CMK (cell line): ENCODE data around the gene TTC34.

ENCODE experiments used
- DNase-seq: peaks from one replicate; pipeline ENCODE4 v3.0.0-alpha.2; 2010; ENCODE audit warnings: low read depth

TTC34 gene

DNA sequence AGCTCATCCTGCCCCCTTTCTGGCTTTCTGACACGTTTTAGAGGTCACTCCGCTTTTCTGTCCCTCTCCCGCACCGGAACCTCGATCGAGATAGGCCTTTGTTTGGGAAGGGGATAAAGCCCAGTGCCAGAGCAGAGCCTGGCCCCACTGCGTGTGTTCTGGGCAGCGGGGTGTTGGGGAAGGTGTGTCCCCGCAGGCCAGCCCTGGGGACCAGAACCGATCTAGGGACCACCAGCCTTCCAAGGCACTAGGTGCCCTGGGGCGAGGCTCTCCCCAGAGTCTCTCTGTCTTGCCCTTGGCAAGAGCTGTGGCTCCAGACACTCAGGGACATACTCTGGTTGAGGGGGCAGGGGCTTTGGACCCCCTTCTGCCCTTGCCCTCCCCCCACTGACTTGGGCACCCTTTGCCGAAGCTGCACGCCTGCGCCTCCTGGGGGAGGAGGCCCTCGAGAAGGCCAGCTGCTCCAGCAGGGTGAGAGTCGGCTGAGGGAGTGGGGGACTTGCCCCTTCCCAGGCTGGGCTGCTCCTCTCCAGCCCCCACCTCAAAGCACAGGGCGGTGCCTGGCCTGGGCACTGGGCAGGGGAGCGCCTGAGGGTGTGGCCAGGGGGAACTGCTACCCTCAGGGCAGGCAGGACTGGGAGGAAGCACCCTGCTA lies 198.5 kb downstream of the TTC34 start:
- DNase-seq, result no peak

DNA sequence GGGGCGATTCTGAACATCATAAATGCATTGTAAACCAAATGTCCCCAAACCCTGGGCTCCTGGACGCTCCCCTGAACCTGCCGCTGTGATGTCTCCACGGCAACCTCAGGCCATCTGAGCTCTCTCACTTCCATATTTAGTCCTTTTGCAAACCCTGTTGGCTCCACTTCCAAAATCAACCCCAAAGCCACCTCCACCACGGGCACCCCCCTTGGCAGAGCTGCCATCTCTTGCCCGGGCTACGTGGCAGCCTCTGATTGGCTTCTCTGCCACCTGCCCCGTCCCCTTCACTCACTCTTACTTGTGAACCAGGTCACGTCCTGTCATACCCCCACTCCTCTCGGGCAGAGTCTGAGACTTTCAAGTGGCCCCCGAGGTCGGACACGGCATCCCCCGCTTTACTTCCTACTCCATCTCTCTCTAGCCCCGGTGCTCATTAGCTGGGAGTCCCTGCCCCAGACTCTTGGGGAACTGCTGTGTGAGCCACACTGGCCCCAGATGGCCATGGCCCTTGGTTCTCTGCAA lies 199.1 kb downstream of the TTC34 start:
- no peak for DNase-seq

DNA sequence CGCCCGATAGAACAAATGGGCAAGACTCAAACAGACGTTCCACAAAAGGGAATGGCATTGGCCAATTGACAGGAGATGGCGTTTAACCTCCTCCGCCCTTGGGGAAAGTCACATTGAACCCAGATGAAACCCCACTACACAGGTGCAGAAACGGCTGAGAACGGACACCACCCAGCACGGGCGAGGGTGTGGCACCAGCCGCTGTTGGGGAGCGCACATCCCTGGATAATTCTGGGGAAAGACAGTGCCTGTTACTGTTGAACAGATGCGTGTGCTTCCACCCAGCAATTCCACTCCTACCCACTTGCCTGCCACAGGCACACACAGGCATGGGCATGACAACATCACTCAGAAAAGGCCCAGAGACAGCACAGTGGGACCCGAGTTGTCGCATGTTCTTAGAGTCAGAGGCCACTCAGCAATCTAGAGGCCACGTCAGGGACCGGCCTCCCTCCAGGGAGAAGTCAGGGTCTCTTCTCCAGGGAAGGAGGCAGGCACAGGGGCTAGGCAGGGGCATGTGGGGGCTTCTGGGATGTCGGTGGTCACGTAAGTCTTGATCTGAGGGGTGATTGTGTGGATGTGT lies 199.7 kb downstream of the TTC34 start:
- no peak for DNase-seq

DNA sequence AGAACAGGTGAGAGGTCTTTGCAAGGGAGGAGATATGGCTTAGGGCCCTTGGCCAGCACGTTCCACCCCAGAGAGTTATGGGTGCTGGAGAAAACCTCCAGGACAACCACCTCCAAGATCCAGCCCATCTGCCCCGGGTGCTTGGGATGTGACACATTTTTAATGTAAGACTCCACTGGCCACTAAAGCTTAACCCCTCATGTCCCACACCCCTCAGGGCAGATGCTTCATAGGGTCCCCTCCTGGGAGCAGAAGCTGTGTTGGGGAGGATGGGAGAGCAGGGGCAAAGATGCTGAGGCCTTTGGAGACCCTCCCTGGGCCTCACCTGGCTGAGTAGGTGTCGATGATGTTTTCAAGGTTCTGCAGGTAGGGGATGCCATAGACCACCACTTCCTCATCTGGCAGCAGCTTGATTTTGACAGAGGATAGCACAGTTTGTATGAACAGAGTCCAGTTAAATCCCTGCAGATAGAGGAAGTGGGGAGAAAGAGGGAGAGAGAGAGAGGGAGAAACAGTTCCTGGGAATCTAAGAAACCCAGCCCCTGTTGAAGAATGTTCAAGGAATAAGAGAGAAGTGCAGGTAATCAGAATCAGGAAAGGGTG lies 203.1 kb downstream of the TTC34 start:
- no peak for DNase-seq

DNA sequence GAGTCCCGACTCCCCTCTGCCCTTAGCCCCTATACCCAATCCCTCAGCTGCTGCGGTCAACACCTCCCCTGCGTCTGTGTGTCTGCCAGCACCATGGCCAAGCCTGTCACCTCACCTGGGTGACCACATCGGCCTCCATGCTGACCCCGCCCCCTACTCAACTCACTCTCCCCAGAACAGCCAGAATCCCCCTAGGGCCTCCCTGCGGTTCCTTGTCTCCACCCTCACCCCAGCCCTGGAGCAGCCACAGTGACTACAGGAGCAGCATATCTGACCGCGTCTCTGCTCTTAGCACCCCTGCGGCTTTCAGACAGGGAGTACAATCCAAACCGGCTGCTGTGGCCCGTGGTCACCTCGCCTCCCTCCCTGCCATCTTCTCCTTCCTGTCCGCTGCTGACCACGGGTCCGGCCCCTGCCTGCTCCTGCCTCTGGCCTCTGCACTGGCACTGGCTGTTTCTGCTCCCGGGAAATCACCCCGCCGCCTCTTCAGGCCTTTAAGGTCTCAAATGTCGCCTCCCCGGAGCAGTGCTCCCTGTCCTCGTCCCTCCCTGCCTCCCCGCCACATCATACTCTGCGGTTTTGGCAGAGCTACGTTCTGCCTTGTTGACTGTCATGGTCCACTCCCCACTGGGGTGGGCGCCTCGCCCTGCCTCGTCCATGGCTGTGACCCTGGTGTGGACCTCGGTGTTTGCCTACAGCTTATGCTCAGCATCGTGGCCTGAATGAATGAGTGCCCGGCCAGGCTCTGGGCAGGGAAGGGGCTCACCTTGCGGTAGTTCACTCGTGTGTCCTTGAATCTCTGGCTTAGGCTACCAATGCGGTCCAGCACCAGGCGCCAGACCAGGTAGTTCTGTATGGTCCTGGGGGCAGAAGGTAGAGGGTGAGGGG lies 203.8 kb downstream of the TTC34 start:
- peak; percentile 92 for DNase-seq

DNA sequence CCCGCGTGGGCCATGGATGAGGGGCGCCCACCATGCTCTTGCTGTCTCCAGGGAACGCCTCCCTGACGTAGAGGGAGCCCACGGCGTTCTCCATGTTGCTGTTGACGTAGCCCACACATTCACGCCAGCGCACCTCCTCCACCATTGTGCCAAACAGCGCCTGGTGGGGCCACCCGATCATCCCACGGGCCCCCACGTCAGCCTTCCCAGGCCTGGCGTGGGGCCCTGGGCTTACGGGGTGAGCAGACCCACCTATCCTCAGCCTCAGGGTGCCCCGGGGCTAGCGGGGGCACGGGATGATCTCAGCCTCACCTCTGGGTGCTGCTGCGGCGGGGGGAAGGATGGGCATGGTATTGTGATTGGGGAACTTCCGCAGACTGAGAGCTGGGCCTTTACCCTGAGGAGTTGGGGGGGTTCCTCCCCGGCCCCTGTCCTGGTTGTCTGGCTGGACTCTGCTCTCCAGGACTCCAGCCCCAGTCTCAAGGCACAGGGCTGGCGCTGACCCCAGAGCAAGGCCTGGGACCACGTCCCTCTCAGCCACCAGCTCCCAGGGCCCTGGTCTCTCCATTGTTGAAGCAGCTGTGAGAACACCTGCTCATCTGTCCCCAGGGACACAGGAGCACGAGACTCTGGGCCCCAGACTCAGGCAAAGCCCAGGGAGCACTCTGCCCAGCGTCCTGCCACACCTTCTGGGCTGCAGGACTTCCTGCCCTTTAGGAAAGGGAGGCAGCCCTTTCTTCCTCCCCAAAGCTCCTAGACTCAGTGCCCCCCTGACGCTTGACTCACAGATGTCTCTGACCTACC lies 204.8 kb downstream of the TTC34 start:
- no peak for DNase-seq

DNA sequence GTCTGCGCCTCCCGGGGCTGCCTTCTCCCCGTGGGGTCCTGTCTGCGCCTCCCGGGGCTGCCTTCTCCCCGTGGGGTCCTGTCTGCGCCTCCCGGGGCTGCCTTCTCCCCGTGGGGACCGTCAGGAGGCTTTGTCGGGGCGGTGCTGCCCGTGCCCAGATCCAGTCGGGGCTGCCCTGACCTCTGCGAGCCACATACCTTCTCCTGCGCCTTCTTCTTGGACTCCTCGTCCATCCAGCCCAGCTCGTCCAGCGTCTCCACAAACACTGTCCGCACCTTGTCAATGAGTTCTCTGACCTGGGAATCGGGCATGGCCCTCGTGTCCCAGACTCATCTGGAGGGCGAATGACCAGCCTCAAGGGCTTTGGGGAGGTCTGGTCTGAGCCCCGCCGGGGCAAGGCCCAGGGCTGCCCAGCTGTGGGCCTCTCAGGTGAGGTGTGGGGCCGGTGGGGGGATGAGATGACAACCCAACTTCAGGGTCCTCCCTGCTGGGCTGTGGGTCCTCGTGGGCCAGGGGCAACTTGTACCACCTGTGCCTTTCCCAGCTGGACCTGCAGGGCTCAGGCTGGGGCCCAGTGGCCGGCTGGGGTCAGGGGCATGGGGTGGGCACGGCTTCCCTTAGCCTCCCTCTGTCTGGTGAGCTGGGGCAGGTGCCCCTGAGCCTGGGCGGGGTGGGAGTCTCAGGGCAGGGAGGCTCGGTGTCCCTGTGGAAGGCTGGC lies 205.5 kb downstream of the TTC34 start:
- DNase-seq, result no peak

DNA sequence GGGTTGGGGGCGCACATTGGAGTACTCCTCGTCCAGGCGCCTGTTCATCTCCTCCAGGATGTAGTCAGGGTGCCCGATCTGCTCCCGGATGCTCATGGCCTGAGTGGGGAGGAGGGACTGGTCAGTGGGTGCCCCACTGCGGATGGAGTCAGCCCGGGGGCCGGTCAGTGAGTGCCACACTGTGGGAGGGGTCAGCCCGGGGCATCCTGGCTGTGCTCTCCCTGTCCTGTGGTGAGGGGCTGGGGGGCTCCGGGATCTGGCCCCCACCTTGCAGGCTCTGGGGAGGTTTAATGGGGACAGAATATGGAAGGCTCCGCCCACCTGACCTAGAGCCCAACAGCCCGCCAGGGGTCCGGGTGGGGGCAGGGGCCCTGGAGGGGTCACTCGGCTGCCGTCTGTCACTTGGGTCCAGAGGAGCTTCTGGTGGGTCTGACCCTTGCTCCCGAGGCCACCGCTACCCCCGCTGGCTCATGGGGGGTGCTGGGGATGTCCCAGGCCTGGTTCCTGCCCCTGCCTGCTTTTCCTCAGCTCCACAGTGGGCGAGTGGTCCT lies 206.2 kb downstream of the TTC34 start:
- no peak for DNase-seq

DNA sequence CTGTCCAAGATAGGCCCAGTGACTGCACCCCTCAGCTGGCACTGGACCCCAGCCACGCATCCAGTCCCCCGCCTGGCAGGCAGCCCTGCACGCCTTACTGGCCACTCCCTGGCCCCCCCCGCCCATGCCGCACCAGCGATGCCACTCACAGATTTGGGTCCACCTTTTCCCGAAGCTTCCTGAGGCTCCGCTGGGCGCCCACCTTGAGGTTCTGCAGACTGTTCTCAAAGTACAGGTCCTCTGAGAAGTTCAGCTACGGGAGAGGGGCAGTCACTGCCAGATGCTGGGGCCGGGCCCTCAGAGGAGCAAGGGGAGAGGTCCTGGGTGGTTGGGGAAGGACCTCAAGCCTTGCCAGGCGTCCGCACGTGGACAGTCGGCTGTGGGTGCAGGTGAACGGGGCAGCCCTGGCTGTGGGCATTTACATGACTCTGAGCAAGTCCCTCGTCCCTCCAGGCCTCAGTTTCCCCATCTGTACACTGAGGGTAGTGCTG lies 206.8 kb downstream of the TTC34 start:
- no peak for DNase-seq

DNA sequence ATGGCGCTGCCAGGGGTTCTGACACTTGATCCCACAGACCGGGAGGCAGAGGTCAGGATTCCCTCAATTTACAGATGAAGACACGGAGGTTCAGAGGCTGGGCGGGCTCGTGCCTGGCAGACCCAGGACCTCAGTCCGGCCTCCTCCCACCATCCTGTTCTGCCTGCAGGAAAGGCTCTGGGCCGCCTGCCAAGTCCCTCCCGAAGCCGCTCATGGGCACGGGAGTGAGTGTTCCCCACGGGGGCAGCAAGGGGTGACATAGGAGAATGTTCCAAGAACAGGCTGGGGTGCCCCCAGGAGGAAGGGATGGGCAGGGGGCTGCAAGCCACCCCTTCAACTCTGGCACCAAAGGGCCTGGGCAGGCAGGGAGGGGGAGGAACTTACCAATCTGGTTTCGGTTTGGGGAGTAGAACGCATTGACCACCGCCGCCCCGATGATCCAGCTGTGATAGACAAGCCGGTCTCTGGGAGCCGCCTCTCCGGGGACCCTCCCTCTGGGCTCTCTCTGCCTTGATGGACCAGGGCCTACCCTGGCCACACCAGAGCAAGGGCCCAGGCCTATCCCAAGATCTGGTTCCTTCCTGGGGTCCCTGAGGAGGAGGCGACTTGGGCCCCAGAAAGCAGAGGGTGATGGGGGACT lies 207.4 kb downstream of the TTC34 start:
- DNase-seq, result no peak

DNA sequence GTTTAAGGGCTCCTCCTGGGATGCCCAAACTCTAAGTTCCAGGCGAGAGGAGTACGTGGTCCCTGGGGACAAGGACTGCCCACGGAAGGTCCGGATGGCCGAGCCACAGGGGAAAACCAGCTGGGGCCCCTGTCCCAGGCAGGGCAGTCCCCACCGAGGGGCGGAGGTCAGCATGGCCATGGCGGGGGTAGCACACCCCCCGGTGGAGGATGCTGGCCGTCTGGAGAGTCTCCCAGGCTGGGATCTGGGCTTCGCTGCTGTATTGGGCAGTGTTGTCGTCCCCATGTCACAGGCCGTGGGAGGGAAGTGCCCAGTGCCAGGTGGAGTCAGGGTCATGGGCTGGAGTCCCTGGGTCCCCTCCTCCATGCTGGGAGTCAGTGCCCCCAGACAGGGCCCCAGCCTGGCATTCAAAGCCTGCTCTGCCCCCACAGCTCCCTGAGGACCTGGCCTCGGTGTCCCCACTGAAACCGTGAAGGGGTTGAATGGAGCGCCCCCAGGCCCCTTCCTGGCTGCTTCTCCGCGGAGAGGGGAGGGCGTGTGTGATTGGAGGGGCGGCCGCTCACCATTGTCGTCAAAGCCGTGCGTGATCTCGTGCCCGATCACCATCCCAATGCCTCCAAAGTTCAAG lies 208.1 kb downstream of the TTC34 start:
- DNase-seq, result no peak

DNA sequence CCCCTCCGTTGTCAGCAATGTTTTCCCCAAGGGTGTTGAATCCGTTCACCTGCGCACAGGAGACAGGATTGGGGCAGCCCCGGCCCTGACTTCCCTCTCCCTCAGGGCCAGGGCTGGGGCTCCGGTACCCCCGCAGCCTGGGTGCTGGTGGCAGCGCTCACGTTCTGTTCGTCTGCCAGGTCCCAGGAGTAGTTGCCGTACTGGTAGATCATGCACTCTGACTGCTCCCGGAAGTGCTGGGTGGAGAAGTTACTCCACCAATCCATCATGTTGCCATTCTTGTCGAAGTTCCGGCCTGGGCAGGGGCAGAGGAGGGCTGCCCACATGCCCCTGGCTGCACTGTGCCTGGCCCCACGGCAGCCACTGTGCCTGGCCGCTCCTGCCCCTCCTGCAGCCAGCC lies 208.8 kb downstream of the TTC34 start:
- DNase-seq, result no peak

DNA sequence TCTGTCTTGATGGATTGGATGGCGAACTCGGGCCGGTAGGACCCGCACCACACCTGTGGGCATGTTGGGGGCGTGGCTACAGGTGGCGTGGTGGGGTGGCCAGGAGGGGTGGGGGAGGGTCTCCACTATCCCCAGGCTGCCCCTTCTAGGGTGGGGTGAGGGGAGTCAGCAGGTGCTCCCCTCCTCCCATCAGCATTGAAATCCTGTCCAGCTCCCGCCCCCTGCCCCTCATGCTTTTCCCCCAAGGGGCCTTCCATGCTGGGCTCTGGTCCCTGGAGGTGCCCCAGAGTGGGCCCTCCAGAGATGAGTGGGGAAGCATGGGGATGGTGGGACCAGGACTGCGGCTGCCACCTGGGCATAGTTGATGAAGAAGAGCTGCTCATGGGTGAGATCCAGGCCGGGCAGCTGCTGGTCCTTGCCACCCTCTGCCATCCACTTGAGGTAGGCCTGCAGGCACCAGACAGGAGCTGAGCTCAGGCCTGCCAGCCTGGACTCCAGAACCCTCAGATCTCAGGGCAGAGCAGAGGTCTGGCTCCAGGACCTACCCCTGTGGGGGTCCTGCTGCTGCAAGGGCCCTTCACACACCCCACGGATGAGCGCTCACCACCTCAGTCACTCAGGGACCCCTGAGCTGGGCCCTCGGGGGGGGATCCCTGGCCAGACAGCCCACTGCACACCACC lies 209.8 kb downstream of the TTC34 start:
- DNase-seq, result no peak

DNA sequence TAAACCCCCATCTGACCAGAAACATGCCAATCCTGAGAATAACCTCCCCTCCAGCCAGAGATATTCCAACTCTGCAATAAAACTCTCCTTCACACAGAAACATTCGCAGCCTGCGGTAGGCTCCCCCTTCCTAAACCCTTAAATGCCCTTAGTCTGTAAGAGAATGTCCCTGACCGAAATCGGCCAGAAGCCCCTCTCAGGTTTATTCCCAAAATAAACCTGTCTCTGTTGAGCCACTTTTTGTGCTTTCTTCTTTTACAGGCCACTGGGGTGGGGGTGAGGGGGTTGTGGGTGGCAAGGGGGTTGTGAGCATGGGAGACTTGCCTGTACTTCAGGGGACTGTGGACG lies 210.3 kb downstream of the TTC34 start:
- no peak for DNase-seq

DNA sequence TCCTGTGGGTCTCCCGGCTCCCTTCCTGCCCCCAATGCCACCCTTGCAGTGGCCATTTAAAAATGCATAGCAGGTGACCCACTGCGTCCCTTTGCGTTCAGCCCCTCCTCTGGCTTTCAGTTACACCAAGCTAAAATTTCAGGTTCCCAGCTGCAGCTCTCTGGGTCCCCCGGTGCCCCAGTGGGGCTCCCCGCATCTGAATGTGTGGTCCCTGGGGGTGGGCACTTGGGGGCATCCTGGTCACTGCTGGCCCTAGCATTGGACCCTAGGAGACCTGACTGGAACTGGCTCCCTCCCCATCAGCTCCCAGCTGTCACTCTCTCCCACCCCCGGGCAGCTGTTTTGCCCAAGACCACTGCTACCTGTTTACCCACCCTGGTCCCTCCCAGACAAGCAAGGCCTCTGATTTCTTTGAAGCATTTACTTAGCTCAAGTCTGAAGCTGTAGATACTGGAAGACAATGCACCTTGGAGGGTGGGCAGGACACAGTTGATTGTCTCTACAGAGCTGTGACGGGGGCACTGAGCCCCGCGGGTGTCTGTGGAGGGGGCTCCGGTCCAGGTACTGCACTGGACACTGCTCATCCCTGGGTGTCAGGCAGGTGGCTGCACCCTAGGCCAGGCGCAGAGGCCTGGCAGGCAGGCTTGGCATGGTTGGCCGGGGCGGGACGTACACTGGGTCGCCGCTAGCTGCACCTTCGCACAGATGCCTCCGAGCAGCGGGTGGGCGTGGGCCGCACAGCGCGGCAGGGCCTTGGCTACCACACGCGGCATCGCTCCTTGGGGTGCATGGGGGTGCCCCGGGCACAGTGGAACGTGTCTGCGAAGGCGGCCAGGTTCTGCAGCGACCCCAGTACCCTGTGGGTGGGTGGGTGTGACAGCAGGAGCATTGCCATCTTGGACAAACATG lies 211.0 kb downstream of the TTC34 start:
- DNase-seq, result no peak

DNA sequence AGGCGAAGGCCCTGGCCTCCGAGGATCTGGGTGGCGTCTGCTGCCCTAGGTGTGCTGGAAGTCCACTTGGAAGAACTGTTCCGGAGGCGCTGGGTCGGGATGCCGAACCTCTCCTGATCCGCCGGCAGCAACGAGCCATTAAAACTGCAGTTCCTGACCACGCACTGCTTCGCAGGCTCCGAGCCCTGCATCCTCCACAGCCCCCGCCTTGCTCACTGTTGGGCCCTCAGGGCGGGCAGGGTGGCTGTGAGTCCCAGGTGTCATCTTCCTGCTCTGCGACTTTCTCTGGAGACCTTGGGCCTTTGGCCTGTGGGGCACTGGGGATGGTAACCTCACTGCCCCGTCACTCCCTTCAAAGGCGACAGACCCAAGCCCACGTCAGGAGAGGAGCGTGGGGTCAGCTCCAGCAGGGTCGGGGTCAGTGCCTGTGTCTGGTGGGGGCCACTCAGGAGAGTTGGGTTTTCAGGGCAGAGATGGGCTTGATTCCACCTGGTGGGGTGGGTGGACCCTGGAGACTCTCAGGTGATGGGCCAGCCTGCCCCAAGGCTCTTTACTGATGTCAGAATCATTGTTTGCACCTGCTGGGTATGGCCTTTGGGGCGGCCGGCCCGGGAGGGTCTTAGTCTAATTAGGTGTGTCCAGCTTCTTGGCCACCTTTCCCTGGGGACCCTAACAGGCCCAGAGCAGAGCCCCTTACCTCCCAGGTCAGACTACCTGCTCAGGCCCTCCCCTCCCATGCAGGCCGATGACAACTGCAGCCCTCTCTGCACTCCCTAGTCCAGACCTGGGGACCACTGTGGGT lies 211.9 kb downstream of the TTC34 start:
- DNase-seq, result no peak
